ENCODE results near the gene BUB1B.

Gene BUB1B

DNA sequence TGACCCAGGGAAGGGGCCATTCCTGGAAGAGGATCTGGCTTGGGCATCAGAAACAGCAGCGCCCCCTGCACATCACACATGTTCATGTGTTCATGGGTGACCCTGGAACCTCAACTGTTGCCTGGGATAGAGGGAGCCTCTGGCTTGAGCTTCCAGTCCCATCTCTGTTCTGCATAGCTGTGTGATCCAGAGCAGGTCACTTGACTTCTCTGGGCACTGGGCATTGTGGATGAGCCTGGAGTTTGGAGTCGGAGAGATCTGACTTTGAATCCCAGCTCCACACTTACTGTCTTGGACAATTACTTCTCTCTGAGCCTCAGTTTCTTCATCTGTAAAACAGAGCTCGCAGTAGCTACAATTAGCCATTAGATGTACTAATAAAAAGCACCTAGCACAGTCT lies 93.6 kb downstream of the BUB1B start:
- Histone ChIP-seq H3K4me1 (ENCODE audit: low read depth, poor library complexity, severe bottlenecking) (no peaks in the 10 kb centered on the region), H2AFZ (ENCODE audit: low read depth) (no peak overlapping the region), H3K36me3 (ENCODE audit: insufficient read depth) (no peaks in the 10 kb centered on the region), H3K4me2 (no peak overlapping the region), H3K79me2 (ENCODE audit: insufficient read depth, low read depth) (no peaks in the 10 kb centered on the region), H3K9ac (no peak overlapping the region), H4K20me1 (ENCODE audit: insufficient read depth) (no peaks in the 10 kb centered on the region), H3K27me3 (ENCODE audit: insufficient read depth, low read depth) (no peaks in the 10 kb centered on the region; the same call in none of the 2 replicates), H3K27ac (no peak overlapping the region), H3K4me3 (IDR thresholded peaks at IDR 0.05; ENCODE audit: insufficient read depth, low read depth, low read length) (no peak overlapping the region)
- TF ChIP-seq, protein P1, sequence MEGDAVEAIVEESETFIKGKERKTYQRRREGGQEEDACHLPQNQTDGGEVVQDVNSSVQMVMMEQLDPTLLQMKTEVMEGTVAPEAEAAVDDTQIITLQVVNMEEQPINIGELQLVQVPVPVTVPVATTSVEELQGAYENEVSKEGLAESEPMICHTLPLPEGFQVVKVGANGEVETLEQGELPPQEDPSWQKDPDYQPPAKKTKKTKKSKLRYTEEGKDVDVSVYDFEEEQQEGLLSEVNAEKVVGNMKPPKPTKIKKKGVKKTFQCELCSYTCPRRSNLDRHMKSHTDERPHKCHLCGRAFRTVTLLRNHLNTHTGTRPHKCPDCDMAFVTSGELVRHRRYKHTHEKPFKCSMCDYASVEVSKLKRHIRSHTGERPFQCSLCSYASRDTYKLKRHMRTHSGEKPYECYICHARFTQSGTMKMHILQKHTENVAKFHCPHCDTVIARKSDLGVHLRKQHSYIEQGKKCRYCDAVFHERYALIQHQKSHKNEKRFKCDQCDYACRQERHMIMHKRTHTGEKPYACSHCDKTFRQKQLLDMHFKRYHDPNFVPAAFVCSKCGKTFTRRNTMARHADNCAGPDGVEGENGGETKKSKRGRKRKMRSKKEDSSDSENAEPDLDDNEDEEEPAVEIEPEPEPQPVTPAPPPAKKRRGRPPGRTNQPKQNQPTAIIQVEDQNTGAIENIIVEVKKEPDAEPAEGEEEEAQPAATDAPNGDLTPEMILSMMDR (conservative IDR thresholded peaks at IDR 0.05; ENCODE audit: low read depth, low read length), result no peak

- H3K27me3 ChIP-seq (ENCODE audit: insufficient read depth, low read depth), result no peaks in the 10 kb centered on the region; the same call in none of the 2 replicates
Measured at GRCh38 chr15:40255033-40255432, 94.2 kb downstream of the BUB1B start.

DNA sequence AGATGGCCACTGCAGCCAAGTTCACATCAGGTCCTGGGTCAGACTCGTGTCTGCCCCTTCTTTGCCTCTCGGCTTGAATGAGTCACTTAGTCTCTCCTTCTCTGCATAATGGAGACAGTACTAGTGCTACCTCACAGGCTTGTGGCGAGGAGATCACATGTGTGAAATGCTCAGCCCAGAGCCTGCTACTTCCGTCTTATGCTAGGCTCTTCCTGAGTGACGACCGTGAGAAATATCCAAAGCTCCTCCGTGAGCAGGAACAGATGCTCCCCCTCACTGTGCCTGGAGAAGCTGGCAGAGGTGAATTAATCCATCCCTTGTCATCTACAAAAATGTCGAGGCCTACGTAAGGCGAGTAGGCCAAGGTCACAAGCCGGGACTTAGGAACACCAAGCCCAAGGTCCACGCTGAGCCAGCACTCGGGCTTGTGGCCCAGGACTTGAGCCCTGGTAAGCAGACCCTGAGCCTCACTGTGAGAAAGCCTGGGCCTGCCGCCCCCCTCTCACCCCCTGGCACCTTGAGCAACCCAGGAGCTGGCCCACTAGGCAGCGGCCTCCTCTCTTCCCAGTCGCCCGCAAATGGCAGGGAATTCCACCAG lies 95.9 kb downstream of the BUB1B start:
- H3K4me2 ChIP-seq, result no peak overlapping the region
- no peak overlapping the region for H3K9ac ChIP-seq
- no peak overlapping the region for H2AFZ ChIP-seq (ENCODE audit: low read depth)
- TF ChIP-seq, protein P1 (conservative IDR thresholded peaks at IDR 0.05; ENCODE audit: low read depth, low read length), result no peak
- H3K4me1 ChIP-seq (ENCODE audit: low read depth, poor library complexity, severe bottlenecking), result no peaks in the 10 kb centered on the region
- no peaks in the 10 kb centered on the region for H3K79me2 ChIP-seq (ENCODE audit: insufficient read depth, low read depth)
- H4K20me1 ChIP-seq (ENCODE audit: insufficient read depth), result no peaks in the 10 kb centered on the region
- H3K4me3 ChIP-seq (IDR thresholded peaks at IDR 0.05; ENCODE audit: insufficient read depth, low read depth, low read length), result no peak overlapping the region
- no peaks in the 10 kb centered on the region for H3K36me3 ChIP-seq (ENCODE audit: insufficient read depth)
- H3K27me3 ChIP-seq (ENCODE audit: insufficient read depth, low read depth), result no peaks in the 10 kb centered on the region; the same call in 1 of the 2 replicates
- H3K27ac ChIP-seq, result no peak overlapping the region

More at GRCh38 chr15:40255033-40255432, 94.2 kb downstream of the BUB1B start:
- Histone ChIP-seq H3K4me1 (ENCODE audit: low read depth, poor library complexity, severe bottlenecking) (no peaks in the 10 kb centered on the region), H3K4me2 (no peak overlapping the region), H3K4me3 (IDR thresholded peaks at IDR 0.05; ENCODE audit: insufficient read depth, low read depth, low read length) (no peak overlapping the region), H4K20me1 (ENCODE audit: insufficient read depth) (no peaks in the 10 kb centered on the region), H3K36me3 (ENCODE audit: insufficient read depth) (no peaks in the 10 kb centered on the region), H2AFZ (ENCODE audit: low read depth) (no peak overlapping the region), H3K9ac (no peak overlapping the region), H3K79me2 (ENCODE audit: insufficient read depth, low read depth) (no peaks in the 10 kb centered on the region), H3K27ac (no peak overlapping the region)
- TF ChIP-seq, protein P1 (conservative IDR thresholded peaks at IDR 0.05; ENCODE audit: low read depth, low read length), result no peak

DNA sequence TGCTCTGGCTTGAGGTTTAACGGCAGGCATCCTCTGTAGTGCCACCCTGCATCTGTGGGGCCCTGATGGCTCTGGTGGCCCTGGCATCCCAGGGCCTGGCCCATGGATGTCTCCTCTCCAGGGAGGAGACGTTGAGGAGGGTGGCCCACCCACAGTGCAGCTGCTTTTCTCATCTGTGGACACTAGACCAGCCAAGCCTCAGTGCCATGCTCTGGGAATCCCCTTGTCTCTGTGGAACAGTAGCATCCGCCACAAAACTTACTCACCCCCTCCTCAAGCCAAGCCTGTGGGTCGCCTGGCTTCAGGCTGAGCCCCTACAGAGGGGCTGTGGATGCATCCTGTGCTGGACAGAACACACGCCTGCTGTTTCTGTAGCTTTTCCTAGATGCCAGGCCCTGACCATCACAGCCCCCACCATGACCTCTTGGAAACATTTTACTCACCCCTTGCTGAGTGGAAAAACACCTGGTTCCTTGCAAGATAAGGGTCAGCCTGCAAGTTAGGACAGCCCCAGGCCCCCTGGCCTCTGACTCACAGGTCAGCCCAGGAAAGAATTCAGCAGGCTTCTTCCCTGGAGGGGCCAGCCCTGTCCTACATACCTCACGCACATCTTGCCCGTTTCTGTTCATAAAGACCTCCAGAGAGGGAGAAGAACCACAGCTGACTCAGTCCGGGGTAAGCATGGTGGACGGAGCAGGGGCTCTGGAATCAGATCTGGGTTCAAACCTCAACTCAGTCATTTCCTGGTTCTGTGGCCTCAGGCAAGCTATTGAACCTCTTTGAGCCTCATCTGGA lies 97.0 kb downstream of the BUB1B start:
- Histone ChIP-seq H3K4me1 (ENCODE audit: low read depth, poor library complexity, severe bottlenecking) (no peaks in the 10 kb centered on the region), H3K79me2 (ENCODE audit: insufficient read depth, low read depth) (no peaks in the 10 kb centered on the region), H3K27ac (no peak overlapping the region), H3K36me3 (ENCODE audit: insufficient read depth) (no peaks in the 10 kb centered on the region), H4K20me1 (ENCODE audit: insufficient read depth) (no peaks in the 10 kb centered on the region), H3K4me3 (IDR thresholded peaks at IDR 0.05; ENCODE audit: insufficient read depth, low read depth, low read length) (no peak overlapping the region), H3K4me2 (no peak overlapping the region), H2AFZ (ENCODE audit: low read depth) (no peak overlapping the region), H3K9ac (no peak overlapping the region), H3K27me3 (ENCODE audit: insufficient read depth, low read depth) (no peaks in the 10 kb centered on the region; the same call in 1 of the 2 replicates)
- TF ChIP-seq, protein P1 (conservative IDR thresholded peaks at IDR 0.05; ENCODE audit: low read depth, low read length), result no peak

Measured in KMS-11 (cell line).